Lower leg skin (tissue), 3 donors: Measurements from ENCODE around the gene LCLAT1.

Experiments used
- CTCF ChIP-seq, 3 donors: fragments of 450-650 bp; IDR thresholded peaks; one replicate each; pipeline ENCODE4 v1.5.1; 2016; ENCODE audit warnings: antibody characterized with exemption in 3 of 3, mild to moderate bottlenecking in 3 of 3, moderate library complexity in 2 of 3
- POLR2A ChIP-seq, 2 donors: fragments of 450-650 bp; IDR thresholded peaks; one replicate each; pipeline ENCODE4 v1.6.1; 2016 to 2017; ENCODE audit warnings: antibody characterized with exemption in 2 of 2, mild to moderate bottlenecking in 1 of 2, moderate library complexity in 1 of 2

GRCh38 chr2:30641765-30642345 lies 194.8 kb downstream of the LCLAT1 start:
- TF ChIP-seq CTCF (IDR thresholded peaks at IDR 0.05) (no peak), POLR2A (IDR thresholded peaks at IDR 0.05) (no peak)
